ENCODE results near the gene PYGO2. TPM values are rescaled to one million over a fixed set of nuclear protein-coding genes. Genes with fewer than 3 reads are reported as not detected.

The PYGO2 gene
- total and polyA plus RNA-seq, 2 of the 8 experiments (the other 6 are each of a cell fraction or from before 2014, with no cell fraction given), result 31.0 to 31.6 TPM

- H3K79me1 ChIP-seq (ENCODE audit: low read depth, low read length), result peaks cover 4% of the 10 kb centered on the region
- no peak overlapping the region for H4K91ac ChIP-seq (replicated peaks; ENCODE audit: insufficient read length, low read length)
- peak overlapping the region; percentile 50 to 84 (median 54) for H3K4me3 ChIP-seq (ENCODE audit: extremely low read depth in 1 of 4, insufficient read depth in 2 of 4, low read depth in 3 of 4, low read length in 4 of 4)
- peak overlapping the region; percentile 67 for H4K5ac ChIP-seq (ENCODE audit: insufficient read length, low read depth, low read length)
- FAIRE-seq (no peak), DNase-seq (ENCODE audit: low read depth in 1 of 2, low spot score in 2 of 2) (no peak)
- peak overlapping the region; percentile 19 to 96 (median 94); a peak in 6 of 7 replicates for H3K9ac ChIP-seq (replicated peaks in 1 of 4; ENCODE audit: extremely low read depth in 1 of 4, low read depth in 3 of 4, low read length in 3 of 4)
- H3K27me3 ChIP-seq (replicated peaks in 1 of 4; ENCODE audit: control insufficient read depth in 3 of 4, extremely low read depth in 1 of 4, insufficient read depth in 3 of 4, low read length in 3 of 4), result no peaks in the 10 kb centered on the region; a peak in 1 of 7 replicates
- no peaks in the 10 kb centered on the region for H3K23me2 ChIP-seq (ENCODE audit: low read depth, low read length)
- H3K27ac ChIP-seq (ENCODE audit: low read depth, low read length), result peak overlapping the region; percentile 99; the same call in 1 of the 2 replicates
- peaks cover 1 to 4% (median 3%) of the 10 kb centered on the region in 4 experiments; a peak in 6 of 7 replicates for H3K4me1 ChIP-seq (replicated peaks in 1 of 4; ENCODE audit: control insufficient read depth in 3 of 4, insufficient read depth in 4 of 4, low read length in 3 of 4)
- H3K56ac ChIP-seq (replicated peaks; ENCODE audit: insufficient read length, low read depth, low read length), result peak overlapping the region; percentile 5
- no peak overlapping the region for H2BK5ac ChIP-seq (ENCODE audit: low read depth, low read length)
- no peak overlapping the region for H2BK15ac ChIP-seq (ENCODE audit: low read length)
- no peaks in the 10 kb centered on the region for H3K9me3 ChIP-seq (ENCODE audit: insufficient read depth in 2 of 2, low read depth in 1 of 2, low read length in 1 of 2)
- H4K8ac ChIP-seq (ENCODE audit: extremely low read depth, insufficient read depth, low read length), result peak overlapping the region; percentile 98
- no peak overlapping the region for H3K4ac ChIP-seq (replicated peaks; ENCODE audit: insufficient read length, low read depth, low read length)
- peaks cover 0 to 8% of the 10 kb centered on the region in 2 experiments for H4K20me1 ChIP-seq (replicated peaks in 1 of 2; ENCODE audit: control insufficient read depth in 1 of 2, insufficient read depth in 2 of 2, low read length in 2 of 2)
- H3K36me3 ChIP-seq (ENCODE audit: control insufficient read depth in 2 of 4, insufficient read depth in 4 of 4, low read length in 3 of 4), result peaks cover 18 to 44% (median 39%) of the 10 kb centered on the region in 4 experiments
- H3K18ac ChIP-seq (ENCODE audit: extremely low read depth, low read length), result peak overlapping the region; percentile 28; the same call in 1 of the 2 replicates
- no peak overlapping the region for H2BK20ac ChIP-seq (ENCODE audit: low read length)
- H3K4me2 ChIP-seq (ENCODE audit: insufficient read depth in 1 of 2, low read depth in 2 of 2, low read length in 2 of 2), result peak overlapping the region; percentile 67 to 81
- ChIA-PET CTCF (ENCODE audit: partially characterized antibody) (interaction anchor here (1.0 to 8.2 kb wide), 8 partner anchors 22 to 98 kb away, joined by 3 to 113 read pairs (median 3); partner anchors contain the start of gene LENEP), POLR2A (ENCODE audit: partially characterized antibody) (interaction anchor here (1.2 to 42.8 kb wide), 8 partner anchors 3 to 354 kb away, joined by 3 to 662 read pairs (median 4); partner anchors contain the start of genes CKS1B, FLAD1, LENEP and PBXIP1)
- peaks cover 0 to 18% of the 10 kb centered on the region in 2 experiments; a peak in 3 of 4 replicates for H3K79me2 ChIP-seq (ENCODE audit: control insufficient read depth in 1 of 2, insufficient read depth in 2 of 2, low read length in 2 of 2)
- H3K23ac ChIP-seq (ENCODE audit: insufficient read length), result no peak overlapping the region
- no peak overlapping the region for H2AFZ ChIP-seq (ENCODE audit: low read length)
- 22% methylated on average over 25 of the region's 25 CpGs; no CpG with 5 or more reads in 1 of the 2 experiments for WGBS, 2 experiments (ENCODE audit: extremely low coverage in 1 of 2, insufficient coverage in 1 of 2, insufficient read length in 1 of 2, insufficient replicate concordance in 2 of 2, low coverage in 1 of 2, low lambda C conversion rate in 2 of 2, missing lambda C conversion rate in 1 of 2)
- H2AK5ac ChIP-seq (ENCODE audit: low read depth, low read length), result no peak overlapping the region
- no peak overlapping the region; the same call in 1 of the 2 replicates for H2BK12ac ChIP-seq (ENCODE audit: low read depth, low read length)
- no peak overlapping the region for H2BK120ac ChIP-seq (replicated peaks; ENCODE audit: low read depth, low read length)
- no peak overlapping the region for H3K14ac ChIP-seq (ENCODE audit: insufficient read length)
- TF ChIP-seq ASH2L (IDR thresholded peaks at IDR 0.05; ENCODE audit: low read length) (peak; percentile 9), ATF2 (IDR thresholded peaks at IDR 0.05; ENCODE audit: low read length) (peak; percentile 20; the same call in 1 of the 2 replicates)
Measured at GRCh38 chr1:154962156-154962749, 671 bp upstream of the PYGO2 start.

Data from H1 (cell line).